ENCODE measurements around the gene DDX59.
A peak's percentile ranks its signal among the peaks of the same experiment; 100 is the strongest.

- TF ChIP-seq STAT3 (IDR thresholded peaks at IDR 0.05; ENCODE audit: low read depth, low read length) = no peak
- TF ChIP-seq CREM (IDR thresholded peaks at IDR 0.05; ENCODE audit: low read depth) = no peak
- TF ChIP-seq NR2C1 (IDR thresholded peaks at IDR 0.05) = no peak
- TF ChIP-seq, protein P1, sequence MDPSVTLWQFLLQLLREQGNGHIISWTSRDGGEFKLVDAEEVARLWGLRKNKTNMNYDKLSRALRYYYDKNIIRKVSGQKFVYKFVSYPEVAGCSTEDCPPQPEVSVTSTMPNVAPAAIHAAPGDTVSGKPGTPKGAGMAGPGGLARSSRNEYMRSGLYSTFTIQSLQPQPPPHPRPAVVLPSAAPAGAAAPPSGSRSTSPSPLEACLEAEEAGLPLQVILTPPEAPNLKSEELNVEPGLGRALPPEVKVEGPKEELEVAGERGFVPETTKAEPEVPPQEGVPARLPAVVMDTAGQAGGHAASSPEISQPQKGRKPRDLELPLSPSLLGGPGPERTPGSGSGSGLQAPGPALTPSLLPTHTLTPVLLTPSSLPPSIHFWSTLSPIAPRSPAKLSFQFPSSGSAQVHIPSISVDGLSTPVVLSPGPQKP (IDR thresholded peaks at IDR 0.05; ENCODE audit: low read depth, low read length) = no peak
- TF ChIP-seq, protein P2, sequence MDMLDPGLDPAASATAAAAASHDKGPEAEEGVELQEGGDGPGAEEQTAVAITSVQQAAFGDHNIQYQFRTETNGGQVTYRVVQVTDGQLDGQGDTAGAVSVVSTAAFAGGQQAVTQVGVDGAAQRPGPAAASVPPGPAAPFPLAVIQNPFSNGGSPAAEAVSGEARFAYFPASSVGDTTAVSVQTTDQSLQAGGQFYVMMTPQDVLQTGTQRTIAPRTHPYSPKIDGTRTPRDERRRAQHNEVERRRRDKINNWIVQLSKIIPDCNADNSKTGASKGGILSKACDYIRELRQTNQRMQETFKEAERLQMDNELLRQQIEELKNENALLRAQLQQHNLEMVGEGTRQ (IDR thresholded peaks at IDR 0.05; ENCODE audit: borderline replicate concordance, low read depth, low read length) = no peak
- TF ChIP-seq, protein P3, sequence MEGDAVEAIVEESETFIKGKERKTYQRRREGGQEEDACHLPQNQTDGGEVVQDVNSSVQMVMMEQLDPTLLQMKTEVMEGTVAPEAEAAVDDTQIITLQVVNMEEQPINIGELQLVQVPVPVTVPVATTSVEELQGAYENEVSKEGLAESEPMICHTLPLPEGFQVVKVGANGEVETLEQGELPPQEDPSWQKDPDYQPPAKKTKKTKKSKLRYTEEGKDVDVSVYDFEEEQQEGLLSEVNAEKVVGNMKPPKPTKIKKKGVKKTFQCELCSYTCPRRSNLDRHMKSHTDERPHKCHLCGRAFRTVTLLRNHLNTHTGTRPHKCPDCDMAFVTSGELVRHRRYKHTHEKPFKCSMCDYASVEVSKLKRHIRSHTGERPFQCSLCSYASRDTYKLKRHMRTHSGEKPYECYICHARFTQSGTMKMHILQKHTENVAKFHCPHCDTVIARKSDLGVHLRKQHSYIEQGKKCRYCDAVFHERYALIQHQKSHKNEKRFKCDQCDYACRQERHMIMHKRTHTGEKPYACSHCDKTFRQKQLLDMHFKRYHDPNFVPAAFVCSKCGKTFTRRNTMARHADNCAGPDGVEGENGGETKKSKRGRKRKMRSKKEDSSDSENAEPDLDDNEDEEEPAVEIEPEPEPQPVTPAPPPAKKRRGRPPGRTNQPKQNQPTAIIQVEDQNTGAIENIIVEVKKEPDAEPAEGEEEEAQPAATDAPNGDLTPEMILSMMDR (IDR thresholded peaks at IDR 0.05 in 2 of 3, conservative IDR thresholded peaks at IDR 0.05 in 1 of 3; ENCODE audit: control insufficient read depth in 2 of 3, extremely low read depth in 1 of 3, insufficient read depth in 1 of 3, low read depth in 3 of 3, low read length in 3 of 3) = no peak
- peak; percentile 4; the same call in 1 of the 2 replicates for TF ChIP-seq EED (IDR thresholded peaks at IDR 0.05; ENCODE audit: low read depth)
- no peak for TF ChIP-seq ZNF217 (IDR thresholded peaks at IDR 0.05)
- TF ChIP-seq, protein P4, sequence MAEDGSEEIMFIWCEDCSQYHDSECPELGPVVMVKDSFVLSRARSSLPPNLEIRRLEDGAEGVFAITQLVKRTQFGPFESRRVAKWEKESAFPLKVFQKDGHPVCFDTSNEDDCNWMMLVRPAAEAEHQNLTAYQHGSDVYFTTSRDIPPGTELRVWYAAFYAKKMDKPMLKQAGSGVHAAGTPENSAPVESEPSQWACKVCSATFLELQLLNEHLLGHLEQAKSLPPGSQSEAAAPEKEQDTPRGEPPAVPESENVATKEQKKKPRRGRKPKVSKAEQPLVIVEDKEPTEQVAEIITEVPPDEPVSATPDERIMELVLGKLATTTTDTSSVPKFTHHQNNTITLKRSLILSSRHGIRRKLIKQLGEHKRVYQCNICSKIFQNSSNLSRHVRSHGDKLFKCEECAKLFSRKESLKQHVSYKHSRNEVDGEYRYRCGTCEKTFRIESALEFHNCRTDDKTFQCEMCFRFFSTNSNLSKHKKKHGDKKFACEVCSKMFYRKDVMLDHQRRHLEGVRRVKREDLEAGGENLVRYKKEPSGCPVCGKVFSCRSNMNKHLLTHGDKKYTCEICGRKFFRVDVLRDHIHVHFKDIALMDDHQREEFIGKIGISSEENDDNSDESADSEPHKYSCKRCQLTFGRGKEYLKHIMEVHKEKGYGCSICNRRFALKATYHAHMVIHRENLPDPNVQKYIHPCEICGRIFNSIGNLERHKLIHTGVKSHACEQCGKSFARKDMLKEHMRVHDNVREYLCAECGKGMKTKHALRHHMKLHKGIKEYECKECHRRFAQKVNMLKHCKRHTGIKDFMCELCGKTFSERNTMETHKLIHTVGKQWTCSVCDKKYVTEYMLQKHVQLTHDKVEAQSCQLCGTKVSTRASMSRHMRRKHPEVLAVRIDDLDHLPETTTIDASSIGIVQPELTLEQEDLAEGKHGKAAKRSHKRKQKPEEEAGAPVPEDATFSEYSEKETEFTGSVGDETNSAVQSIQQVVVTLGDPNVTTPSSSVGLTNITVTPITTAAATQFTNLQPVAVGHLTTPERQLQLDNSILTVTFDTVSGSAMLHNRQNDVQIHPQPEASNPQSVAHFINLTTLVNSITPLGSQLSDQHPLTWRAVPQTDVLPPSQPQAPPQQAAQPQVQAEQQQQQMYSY (CRISPR knock-in tag; IDR thresholded peaks at IDR 0.05) = no peak
- TF ChIP-seq, protein P5, sequence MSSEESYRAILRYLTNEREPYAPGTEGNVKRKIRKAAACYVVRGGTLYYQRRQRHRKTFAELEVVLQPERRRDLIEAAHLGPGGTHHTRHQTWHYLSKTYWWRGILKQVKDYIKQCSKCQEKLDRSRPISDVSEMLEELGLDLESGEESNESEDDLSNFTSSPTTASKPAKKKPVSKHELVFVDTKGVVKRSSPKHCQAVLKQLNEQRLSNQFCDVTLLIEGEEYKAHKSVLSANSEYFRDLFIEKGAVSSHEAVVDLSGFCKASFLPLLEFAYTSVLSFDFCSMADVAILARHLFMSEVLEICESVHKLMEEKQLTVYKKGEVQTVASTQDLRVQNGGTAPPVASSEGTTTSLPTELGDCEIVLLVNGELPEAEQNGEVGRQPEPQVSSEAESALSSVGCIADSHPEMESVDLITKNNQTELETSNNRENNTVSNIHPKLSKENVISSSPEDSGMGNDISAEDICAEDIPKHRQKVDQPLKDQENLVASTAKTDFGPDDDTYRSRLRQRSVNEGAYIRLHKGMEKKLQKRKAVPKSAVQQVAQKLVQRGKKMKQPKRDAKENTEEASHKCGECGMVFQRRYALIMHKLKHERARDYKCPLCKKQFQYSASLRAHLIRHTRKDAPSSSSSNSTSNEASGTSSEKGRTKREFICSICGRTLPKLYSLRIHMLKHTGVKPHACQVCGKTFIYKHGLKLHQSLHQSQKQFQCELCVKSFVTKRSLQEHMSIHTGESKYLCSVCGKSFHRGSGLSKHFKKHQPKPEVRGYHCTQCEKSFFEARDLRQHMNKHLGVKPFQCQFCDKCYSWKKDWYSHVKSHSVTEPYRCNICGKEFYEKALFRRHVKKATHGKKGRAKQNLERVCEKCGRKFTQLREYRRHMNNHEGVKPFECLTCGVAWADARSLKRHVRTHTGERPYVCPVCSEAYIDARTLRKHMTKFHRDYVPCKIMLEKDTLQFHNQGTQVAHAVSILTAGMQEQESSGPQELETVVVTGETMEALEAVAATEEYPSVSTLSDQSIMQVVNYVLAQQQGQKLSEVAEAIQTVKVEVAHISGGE (CRISPR knock-in tag; IDR thresholded peaks at IDR 0.05) = no peak
- TF ChIP-seq MXI1 (IDR thresholded peaks at IDR 0.05; ENCODE audit: low read depth, low read length) = no peak
- no peak for TF ChIP-seq CBX3 (IDR thresholded peaks at IDR 0.05; ENCODE audit: borderline replicate concordance, low read depth)
- no peak for TF ChIP-seq ATF2 (IDR thresholded peaks at IDR 0.05; ENCODE audit: low read length)
- TF ChIP-seq USF1 (IDR thresholded peaks at IDR 0.05; ENCODE audit: borderline replicate concordance, extremely low read length, insufficient read depth, low read depth, low read length) = no peak
These were observed 29.2 kb downstream of the DDX59 start for GRCh38 chr1:200640373-200640962.

Measured in GM12878 (cell line).